Brain microvascular endothelial cell (primary cell): ENCODE results near the gene APH1A.

Source experiments
- DNase-seq: peaks from one replicate; pipeline ENCODE4 v3.0.0-alpha.2; 2020
- H3K27ac ChIP-seq: fragments of 250-450 bp; sonication (Bioruptor Pico); 2 replicates; pipeline ENCODE4 v1.5.1; 2020; ENCODE audit warnings: mild to moderate bottlenecking, moderate library complexity
- H3K27me3 ChIP-seq: fragments of 250-450 bp; sonication (Bioruptor Pico); replicated peaks from 2 replicates; pipeline ENCODE4 v1.5.1; 2020; ENCODE audit warnings: mild to moderate bottlenecking
- H3K36me3 ChIP-seq: fragments of 250-450 bp; sonication (Bioruptor Pico); replicated peaks from 2 replicates; pipeline ENCODE4 v1.5.1; 2020; ENCODE audit warnings: mild to moderate bottlenecking
- H3K4me3 ChIP-seq: 2 replicates; pipeline ENCODE4 v1.5.1; 2011; ENCODE audit warnings: low read depth, mild to moderate bottlenecking, control low read depth, low read length, moderate library complexity
- in situ Hi-C: cut with HindIII; loops from 2 replicates; pipeline ENCODE4 v1.10.0; 2017; ENCODE audit warnings: low sequenced_read_pairs, low pct_ligation_motif_present
- TF ChIP-seq, protein P1 (sequence below): IDR thresholded peaks from 2 replicates; pipeline ENCODE4 v1.5.1; 2011; ENCODE audit warnings: low read depth, mild to moderate bottlenecking, moderate library complexity, low read length, control low read depth, inconsistent platforms; ENCODE audit errors: missing control alignments

The APH1A gene

DNA sequence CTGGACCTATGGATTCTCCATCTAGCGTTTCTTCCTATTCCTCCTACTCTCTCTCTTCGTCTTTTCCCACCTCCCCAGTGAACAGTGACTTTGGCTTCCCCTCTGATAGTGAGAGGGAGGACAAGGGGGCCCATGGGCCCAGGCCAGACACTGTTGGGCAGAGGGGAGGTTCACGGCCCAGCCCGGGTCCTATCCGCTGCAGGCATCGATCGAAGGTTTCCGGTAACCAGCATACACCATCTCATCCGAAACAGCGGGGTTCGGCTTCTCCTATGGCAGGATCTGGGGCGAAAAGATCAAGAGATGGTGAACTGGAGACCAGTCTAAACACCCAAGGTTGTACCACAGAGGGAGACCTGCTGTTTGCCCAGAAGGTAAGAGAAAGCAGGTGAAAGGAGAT, 14.4 kb upstream of the APH1A start:
- Histone ChIP-seq H3K27me3 (no peaks in the 10 kb centered on the region), H3K4me3 (no peak overlapping the region), H3K27ac (no peak overlapping the region), H3K36me3 (peaks cover 3% of the 10 kb centered on the region)
- TF ChIP-seq, protein P1, sequence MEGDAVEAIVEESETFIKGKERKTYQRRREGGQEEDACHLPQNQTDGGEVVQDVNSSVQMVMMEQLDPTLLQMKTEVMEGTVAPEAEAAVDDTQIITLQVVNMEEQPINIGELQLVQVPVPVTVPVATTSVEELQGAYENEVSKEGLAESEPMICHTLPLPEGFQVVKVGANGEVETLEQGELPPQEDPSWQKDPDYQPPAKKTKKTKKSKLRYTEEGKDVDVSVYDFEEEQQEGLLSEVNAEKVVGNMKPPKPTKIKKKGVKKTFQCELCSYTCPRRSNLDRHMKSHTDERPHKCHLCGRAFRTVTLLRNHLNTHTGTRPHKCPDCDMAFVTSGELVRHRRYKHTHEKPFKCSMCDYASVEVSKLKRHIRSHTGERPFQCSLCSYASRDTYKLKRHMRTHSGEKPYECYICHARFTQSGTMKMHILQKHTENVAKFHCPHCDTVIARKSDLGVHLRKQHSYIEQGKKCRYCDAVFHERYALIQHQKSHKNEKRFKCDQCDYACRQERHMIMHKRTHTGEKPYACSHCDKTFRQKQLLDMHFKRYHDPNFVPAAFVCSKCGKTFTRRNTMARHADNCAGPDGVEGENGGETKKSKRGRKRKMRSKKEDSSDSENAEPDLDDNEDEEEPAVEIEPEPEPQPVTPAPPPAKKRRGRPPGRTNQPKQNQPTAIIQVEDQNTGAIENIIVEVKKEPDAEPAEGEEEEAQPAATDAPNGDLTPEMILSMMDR, result no peak
- in situ Hi-C loops, result no loop called here
- DNase-seq, result no peak

DNA sequence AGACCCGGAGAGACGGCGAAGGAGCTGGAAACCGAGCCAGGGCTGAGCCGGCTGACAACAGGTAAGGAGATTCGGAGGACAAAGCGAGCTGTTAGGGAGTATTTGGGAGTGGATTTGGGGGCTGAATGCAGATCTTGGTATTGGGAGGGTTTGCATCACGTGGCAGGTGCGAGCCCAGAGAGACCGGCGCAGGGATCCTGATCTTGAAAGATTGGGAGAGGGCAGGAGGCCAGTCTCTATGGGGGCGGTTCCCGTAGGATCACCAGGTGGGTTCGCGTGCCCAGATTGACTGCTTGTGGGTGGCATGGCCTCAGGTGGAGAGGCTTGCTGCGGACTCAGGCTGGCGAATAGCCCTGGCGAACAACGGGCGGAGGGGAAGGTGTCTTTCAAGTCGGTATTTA, 13.7 kb upstream of the APH1A start:
- DNase-seq, result no peak
- no peak overlapping the region for H3K27ac ChIP-seq

DNA sequence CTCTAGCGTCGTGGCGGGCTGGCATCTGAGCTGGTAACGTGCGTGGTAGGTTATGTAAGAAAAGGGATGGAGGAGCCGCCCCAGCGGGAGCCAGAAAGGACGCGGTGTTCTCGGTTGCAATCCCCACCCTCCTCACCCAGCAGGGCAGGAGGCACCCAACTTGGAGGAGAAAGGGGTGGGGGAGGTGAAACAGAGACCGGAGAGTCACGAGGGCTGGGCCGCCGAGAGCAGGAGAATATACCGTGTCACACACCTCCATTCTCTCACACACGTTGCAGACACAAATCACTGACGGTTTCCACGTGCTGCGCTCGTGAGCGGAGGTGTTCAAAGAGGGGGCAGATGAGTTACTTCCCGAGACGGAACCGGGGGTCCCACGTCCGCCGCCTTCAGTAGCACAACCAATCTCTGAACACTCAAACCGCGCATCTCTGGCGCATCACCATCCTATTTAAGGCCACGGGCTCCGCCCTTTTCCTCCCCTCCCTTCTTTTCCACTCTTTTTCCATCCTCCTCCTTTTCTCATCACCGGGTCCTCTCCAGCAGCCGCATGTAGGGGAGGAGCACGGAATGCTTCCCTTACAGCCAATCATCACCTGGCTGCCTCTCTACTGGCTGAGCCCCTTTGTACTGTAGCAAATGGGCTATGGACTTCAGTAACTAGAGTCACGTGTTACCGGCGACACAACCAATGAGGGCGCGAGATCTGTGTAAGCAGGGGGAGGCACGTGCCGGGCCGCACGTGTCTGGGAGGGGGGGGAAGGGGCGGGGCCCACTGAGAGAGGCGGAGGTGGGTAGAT, 13.1 kb upstream of the APH1A start, which contains the start of gene CIART:
Gene CIART (plus strand): TSS at position 797 of the 800 bp plus-strand sequence. CDS start 714 bp downstream, outside the sequence.
- Histone ChIP-seq H3K4me3 (peak within 1 kb of the TSS; percentile 61), H3K36me3 (peaks cover 3% of the 10 kb centered on the region), H3K27me3 (no peaks in the 10 kb centered on the region), H3K27ac (peak within 1 kb of the TSS; percentile 21)
- TF ChIP-seq, protein P1, result no peak
- peak; percentile 97 for DNase-seq
- in situ Hi-C loops, result no loop called here

More for the DNA sequence above, 13.7 kb upstream of the APH1A start:
- in situ Hi-C loops, result no loop called here
- Histone ChIP-seq H3K27me3 (no peaks in the 10 kb centered on the region), H3K4me3 (peak overlapping the region; percentile 53), H3K36me3 (peaks cover 3% of the 10 kb centered on the region)
- TF ChIP-seq, protein P1, result no peak

DNA sequence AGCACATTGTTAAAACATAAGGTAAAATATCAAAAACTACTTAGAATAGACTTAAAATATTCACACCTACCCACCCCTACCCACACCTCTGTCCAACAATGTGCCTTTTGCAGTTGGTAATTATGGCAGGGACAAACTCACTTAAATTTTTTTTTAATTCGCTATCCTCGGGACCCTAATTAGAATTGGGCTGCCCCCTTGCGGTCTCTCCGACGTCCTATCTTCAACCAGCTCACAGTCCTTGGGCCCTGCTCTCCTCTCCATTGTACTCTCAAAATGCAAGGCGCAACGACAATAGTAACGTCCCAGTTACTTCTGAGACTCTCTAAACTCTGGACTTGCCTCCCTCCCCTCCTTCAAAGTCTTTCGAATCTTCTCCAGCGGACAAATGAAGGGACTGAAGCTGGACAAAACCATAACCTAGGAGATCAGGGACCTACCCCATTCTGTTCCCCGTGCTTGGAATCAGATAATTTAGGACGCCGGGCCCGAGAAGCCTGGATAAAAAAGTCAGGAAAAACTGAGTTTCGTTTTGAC, 12.5 kb upstream of the APH1A start:
- peak; percentile 51 for DNase-seq
- in situ Hi-C loops, result no loop called here

DNA sequence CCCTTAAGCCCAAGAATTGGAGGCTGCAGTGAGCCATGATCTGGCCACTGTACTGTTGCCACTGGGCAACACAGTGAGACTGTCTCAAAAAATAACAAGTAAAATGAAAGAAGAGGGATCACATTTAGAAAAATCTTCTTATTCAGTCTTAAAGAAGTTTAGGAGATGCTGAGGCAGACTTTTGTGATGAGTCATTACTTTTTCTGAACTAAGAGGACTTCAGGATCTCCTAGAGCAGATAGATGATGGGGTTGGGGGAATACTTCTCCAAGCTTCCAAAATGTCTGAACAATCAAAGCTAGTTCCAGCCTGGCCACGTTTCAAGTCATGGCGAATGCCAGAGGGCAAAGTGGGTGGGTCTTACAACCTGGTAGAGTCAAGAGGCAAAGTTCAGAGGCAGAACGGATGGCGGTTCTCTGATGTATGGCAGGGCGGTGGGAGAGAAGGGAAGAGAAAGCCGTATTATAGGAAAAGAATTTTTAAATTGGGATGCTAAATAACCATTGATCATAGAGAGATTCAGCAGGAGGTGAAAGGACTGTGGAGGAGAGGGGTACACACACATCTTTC, 11.4 kb upstream of the APH1A start:
- in situ Hi-C loops, result no loop called here
- TF ChIP-seq, protein P1, result no peak
- no peak for DNase-seq
- Histone ChIP-seq H3K27me3 (no peaks in the 10 kb centered on the region), H3K36me3 (peaks cover 3% of the 10 kb centered on the region), H3K27ac (no peak overlapping the region), H3K4me3 (no peak overlapping the region)

More for the DNA sequence above, 12.5 kb upstream of the APH1A start:
- Histone ChIP-seq H3K27me3 (no peaks in the 10 kb centered on the region), H3K36me3 (peaks cover 3% of the 10 kb centered on the region), H3K4me3 (peak overlapping the region; percentile 61), H3K27ac (no peak overlapping the region)
- TF ChIP-seq, protein P1, result peak; percentile 82
